ENCODE results near the gene RYR3. TPM values are rescaled to one million over a fixed set of nuclear protein-coding genes. Genes with fewer than 3 reads are reported as not detected.

The RYR3 gene
- total RNA-seq, 2 experiments from 2014 or later, result not detected

DNA sequence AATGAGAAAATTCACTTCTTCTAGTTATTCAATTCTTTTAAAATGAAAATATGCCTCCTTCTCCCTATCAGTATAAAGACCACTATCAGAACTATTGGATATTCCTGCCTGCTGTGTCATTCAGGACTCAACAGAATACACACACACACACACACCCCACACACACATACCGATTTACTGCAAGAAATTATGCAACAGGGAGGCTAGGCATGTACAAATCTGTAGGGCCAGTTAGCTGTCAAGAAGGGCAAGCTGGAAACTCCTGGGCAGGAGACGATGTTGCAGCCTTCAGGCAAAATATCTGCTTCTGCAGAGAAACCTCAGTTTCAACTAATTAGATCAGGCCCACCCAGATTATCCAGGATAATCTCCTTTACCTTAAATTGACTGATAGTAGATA is 13.9 kb upstream of the RYR3 start:
- peaks cover 4% of the 10 kb centered on the region for H3K27me3 Mint-ChIP-seq (ENCODE audit: low read depth)
- DNase-seq, result no peak
- CTCF ChIA-PET, result interaction anchor here (5.4 kb wide), 1 partner anchor 404 kb away, joined by 28 read pairs; no protein-coding TSS in a partner anchor
- no peak overlapping the region for H3K4me3 Mint-ChIP-seq
- H3K36me3 Mint-ChIP-seq (ENCODE audit: low read depth), result no peaks in the 10 kb centered on the region
- H3K4me1 Mint-ChIP-seq (ENCODE audit: low read depth), result no peaks in the 10 kb centered on the region
- no peaks in the 10 kb centered on the region for H3K9me3 Mint-ChIP-seq
- H3K27ac Mint-ChIP-seq, result no peak overlapping the region
- intact Hi-C loops (cut with micrococcal nuclease), result loop anchor here (10.0 kb wide), 1 partner anchor 668 kb away; the partner anchor contains the start of gene CHRM5

DNA sequence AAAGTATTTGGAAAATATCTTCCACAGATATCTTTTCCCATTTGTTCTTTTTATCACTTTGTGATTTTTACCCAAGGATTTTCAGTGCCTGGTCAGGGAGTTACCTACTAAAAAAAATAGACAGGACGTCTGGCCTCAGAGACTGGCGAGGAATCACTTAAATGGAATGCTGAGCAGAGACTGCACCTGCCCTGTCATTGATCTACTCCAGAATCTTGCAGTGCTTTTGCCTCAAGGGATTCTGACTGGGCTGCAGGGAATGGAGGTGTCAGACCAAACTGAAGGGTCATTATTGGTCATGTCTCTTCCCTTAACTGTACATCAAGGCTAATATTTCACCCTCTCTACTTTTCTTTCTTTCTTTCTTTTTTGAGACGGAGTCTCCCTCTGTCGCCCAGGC is 12.1 kb upstream of the RYR3 start:
- intact Hi-C loops (cut with micrococcal nuclease), result loop anchor here (10.0 kb wide), 1 partner anchor 666 kb away; the partner anchor contains the start of gene CHRM5
- H3K36me3 Mint-ChIP-seq (ENCODE audit: low read depth), result no peaks in the 10 kb centered on the region
- no peaks in the 10 kb centered on the region for H3K4me1 Mint-ChIP-seq (ENCODE audit: low read depth)
- CTCF ChIA-PET, result no interaction called here
- no peak overlapping the region for H3K4me3 Mint-ChIP-seq
- no peaks in the 10 kb centered on the region for H3K9me3 Mint-ChIP-seq
- H3K27ac Mint-ChIP-seq, result no peak overlapping the region
- peaks cover 10% of the 10 kb centered on the region for H3K27me3 Mint-ChIP-seq (ENCODE audit: low read depth)
- DNase-seq, result no peak

GRCh38 chr15:33304924-33305323 is 5.8 kb upstream of the RYR3 start:
- no peak overlapping the region for H3K4me3 Mint-ChIP-seq
- no peak for DNase-seq
- peaks cover under 1% of the 10 kb centered on the region for H3K4me1 Mint-ChIP-seq (ENCODE audit: low read depth)
- no peaks in the 10 kb centered on the region for H3K36me3 Mint-ChIP-seq (ENCODE audit: low read depth)
- peaks cover 23% of the 10 kb centered on the region for H3K27me3 Mint-ChIP-seq (ENCODE audit: low read depth)
- intact Hi-C loops (cut with micrococcal nuclease), result no loop called here
- CTCF ChIA-PET, result no interaction called here
- H3K27ac Mint-ChIP-seq, result no peak overlapping the region
- H3K9me3 Mint-ChIP-seq, result no peaks in the 10 kb centered on the region

DNA sequence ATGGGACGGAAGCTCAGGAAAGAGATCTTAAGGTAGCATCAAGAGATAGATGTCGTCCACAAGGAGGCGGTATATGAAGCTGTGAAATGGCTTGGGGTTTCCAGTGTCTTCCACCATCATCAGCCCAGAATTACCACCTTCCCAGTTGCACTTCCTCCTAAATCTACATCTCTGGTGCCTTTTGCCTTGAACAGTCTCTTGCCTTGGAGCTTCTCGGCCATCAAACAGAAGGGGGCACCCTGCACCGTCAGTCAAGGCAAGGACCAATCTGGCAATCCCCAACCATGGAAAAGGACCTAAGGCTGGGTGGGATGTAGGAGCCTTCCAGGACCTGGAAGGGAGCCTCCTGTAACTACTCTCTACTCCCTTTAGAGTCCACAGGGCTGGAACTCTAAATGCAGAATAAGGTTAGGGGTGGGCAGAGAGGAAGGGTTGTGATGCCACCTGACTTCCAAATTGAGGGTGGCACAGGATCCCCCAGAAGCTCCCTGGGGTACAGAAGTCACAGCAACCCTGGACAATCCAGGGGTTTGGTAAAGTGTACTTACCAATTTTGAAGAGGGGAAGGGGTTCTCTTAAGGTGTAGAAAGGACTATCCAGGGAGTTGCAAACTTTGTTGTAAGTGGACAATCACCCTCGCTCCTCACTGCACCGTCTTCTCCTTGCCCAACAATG is 1.0 kb upstream of the RYR3 start:
- DNase-seq, result no peak
- CTCF ChIA-PET, result interaction anchor here (0.8 to 1.2 kb wide), 3 partner anchors 15 to 392 kb away, joined by 3 to 5 read pairs (median 5); no protein-coding TSS in a partner anchor
- H3K27ac Mint-ChIP-seq, result no peak overlapping the region
- no peaks in the 10 kb centered on the region for H3K9me3 Mint-ChIP-seq
- no peaks in the 10 kb centered on the region for H3K36me3 Mint-ChIP-seq (ENCODE audit: low read depth)
- peaks cover 3% of the 10 kb centered on the region for H3K4me1 Mint-ChIP-seq (ENCODE audit: low read depth)
- intact Hi-C loops (cut with micrococcal nuclease), result no loop called here
- no peak overlapping the region for H3K4me3 Mint-ChIP-seq
- H3K27me3 Mint-ChIP-seq (ENCODE audit: low read depth), result peaks cover 46% of the 10 kb centered on the region

DNA sequence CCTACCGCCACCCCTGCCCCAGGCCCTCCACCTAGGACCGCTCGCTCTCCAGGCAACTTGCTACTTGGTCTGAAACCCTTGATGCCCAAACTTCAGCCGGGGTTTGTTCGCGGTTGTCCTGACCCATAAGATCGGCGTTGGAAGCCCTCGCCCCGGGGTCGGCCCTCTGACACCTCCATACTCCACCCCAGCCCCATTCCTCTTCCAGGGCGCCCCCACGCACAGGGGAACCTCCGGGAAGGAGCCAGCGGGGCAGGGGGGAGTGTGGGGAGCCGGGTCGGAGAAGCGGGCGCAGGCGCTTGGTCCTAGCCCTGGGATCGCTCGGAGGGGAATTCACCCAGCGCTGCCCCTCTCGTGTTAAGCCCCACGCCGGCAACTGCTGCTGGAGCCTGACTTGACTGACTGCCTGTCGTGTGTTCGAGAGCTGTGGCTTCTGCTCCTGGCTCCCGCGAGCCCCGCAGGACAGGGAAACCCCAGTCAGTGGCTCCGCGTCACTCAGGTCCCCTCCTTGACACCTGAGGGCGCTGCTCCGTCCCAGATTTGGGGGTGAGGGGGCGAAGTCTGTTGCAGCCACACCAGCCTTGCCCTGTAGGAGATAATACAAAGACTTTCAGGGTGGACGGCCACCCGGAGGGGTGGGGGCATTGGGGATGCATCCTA is 675 bp downstream of the RYR3 start:
- no peaks in the 10 kb centered on the region for H3K9me3 Mint-ChIP-seq
- H3K4me1 Mint-ChIP-seq (ENCODE audit: low read depth), result peaks cover 3% of the 10 kb centered on the region
- no peaks in the 10 kb centered on the region for H3K36me3 Mint-ChIP-seq (ENCODE audit: low read depth)
- intact Hi-C loops (cut with micrococcal nuclease), result no loop called here
- H3K27me3 Mint-ChIP-seq (ENCODE audit: low read depth), result peaks cover 43% of the 10 kb centered on the region
- DNase-seq, result no peak
- H3K4me3 Mint-ChIP-seq, result no peak overlapping the region
- H3K27ac Mint-ChIP-seq, result no peak overlapping the region
- CTCF ChIA-PET, result no interaction called here

GRCh38 chr15:33313491-33313890 is 2.7 kb downstream of the RYR3 start:
- H3K4me3 Mint-ChIP-seq, result no peak overlapping the region
- H3K36me3 Mint-ChIP-seq (ENCODE audit: low read depth), result no peaks in the 10 kb centered on the region
- no peaks in the 10 kb centered on the region for H3K9me3 Mint-ChIP-seq
- intact Hi-C loops (cut with micrococcal nuclease), result no loop called here
- CTCF ChIA-PET, result interaction anchor here (1.5 kb wide), 1 partner anchor 21 kb away, joined by 4 read pairs; no protein-coding TSS in a partner anchor
- no peak for DNase-seq
- peaks cover 54% of the 10 kb centered on the region for H3K27me3 Mint-ChIP-seq (ENCODE audit: low read depth)
- H3K4me1 Mint-ChIP-seq (ENCODE audit: low read depth), result peaks cover 3% of the 10 kb centered on the region
- H3K27ac Mint-ChIP-seq, result no peak overlapping the region

DNA sequence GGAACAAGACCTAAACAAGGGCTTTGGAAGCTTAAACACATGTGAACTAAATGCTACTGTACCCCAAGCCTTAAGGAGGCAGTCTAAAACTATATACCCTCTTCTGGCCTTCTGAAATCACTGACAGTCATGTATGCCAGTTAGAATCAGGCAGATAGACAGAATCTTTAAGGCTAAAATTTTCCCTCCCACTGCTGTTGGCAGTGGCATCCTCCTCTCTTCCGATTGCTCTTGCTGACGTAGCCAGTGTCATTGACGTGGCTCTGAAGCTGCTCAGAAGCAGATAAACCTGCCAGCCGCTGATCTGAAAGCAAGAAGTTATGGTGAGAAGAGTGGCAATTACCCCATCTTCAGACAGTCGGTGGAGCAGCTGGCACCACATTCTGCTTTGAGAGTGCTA is 3.3 kb downstream of the RYR3 start:
- CTCF ChIA-PET, result interaction anchor here (1.5 kb wide), 1 partner anchor 21 kb away, joined by 4 read pairs; no protein-coding TSS in a partner anchor
- Mint-ChIP-seq H3K4me3 (no peak overlapping the region), H3K27ac (no peak overlapping the region), H3K9me3 (no peaks in the 10 kb centered on the region), H3K27me3 (ENCODE audit: low read depth) (peaks cover 54% of the 10 kb centered on the region), H3K4me1 (ENCODE audit: low read depth) (peaks cover 3% of the 10 kb centered on the region), H3K36me3 (ENCODE audit: low read depth) (no peaks in the 10 kb centered on the region)
- DNase-seq, result no peak
- intact Hi-C loops (cut with micrococcal nuclease), result no loop called here

- no peak for DNase-seq
- intact Hi-C loops (cut with micrococcal nuclease), result no loop called here
- no peaks in the 10 kb centered on the region for H3K36me3 Mint-ChIP-seq (ENCODE audit: low read depth)
- peaks cover under 1% of the 10 kb centered on the region for H3K4me1 Mint-ChIP-seq (ENCODE audit: low read depth)
- H3K27me3 Mint-ChIP-seq (ENCODE audit: low read depth), result peaks cover 46% of the 10 kb centered on the region
- H3K27ac Mint-ChIP-seq, result no peak overlapping the region
- H3K4me3 Mint-ChIP-seq, result no peak overlapping the region
- H3K9me3 Mint-ChIP-seq, result no peaks in the 10 kb centered on the region
- CTCF ChIA-PET, result interaction anchor here (0.7 kb wide), 1 partner anchor 15 kb away, joined by 4 read pairs; no protein-coding TSS in a partner anchor
Measured at GRCh38 chr15:33315044-33315443, 4.3 kb downstream of the RYR3 start.

GRCh38 chr15:33317896-33318295 is 7.1 kb downstream of the RYR3 start:
- Mint-ChIP-seq H3K27ac (no peak overlapping the region), H3K9me3 (no peaks in the 10 kb centered on the region), H3K27me3 (ENCODE audit: low read depth) (peaks cover 27% of the 10 kb centered on the region), H3K4me1 (ENCODE audit: low read depth) (no peaks in the 10 kb centered on the region), H3K4me3 (no peak overlapping the region), H3K36me3 (ENCODE audit: low read depth) (no peaks in the 10 kb centered on the region)
- CTCF ChIA-PET, result no interaction called here
- intact Hi-C loops (cut with micrococcal nuclease), result no loop called here
- DNase-seq, result no peak

- peaks cover 16% of the 10 kb centered on the region for H3K27me3 Mint-ChIP-seq (ENCODE audit: low read depth)
- no peak overlapping the region for H3K4me3 Mint-ChIP-seq
- CTCF ChIA-PET, result no interaction called here
- H3K27ac Mint-ChIP-seq, result no peak overlapping the region
- H3K4me1 Mint-ChIP-seq (ENCODE audit: low read depth), result no peaks in the 10 kb centered on the region
- no peaks in the 10 kb centered on the region for H3K36me3 Mint-ChIP-seq (ENCODE audit: low read depth)
- H3K9me3 Mint-ChIP-seq, result no peaks in the 10 kb centered on the region
- intact Hi-C loops (cut with micrococcal nuclease), result no loop called here
- no peak for DNase-seq
Measured at GRCh38 chr15:33320017-33320416, 9.2 kb downstream of the RYR3 start.

DNA sequence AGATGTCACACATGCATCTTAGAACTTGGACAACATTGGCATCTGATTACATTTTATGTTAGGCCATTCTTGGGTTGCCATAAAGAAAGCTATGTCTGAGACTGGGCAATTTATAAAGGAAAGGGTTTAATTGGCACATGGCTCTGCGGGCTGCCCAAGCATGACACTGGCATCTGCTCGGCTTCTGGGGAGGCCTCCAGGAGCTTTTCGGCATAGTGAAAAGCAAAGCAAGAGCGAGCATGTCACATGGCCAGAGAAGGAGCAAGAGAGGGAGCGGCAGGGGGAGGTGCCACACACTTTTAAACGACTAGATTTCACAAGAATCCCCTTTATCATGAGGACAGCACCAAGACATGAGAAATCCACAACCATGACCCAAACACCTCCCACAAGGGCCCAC is 11.3 kb downstream of the RYR3 start:
- Mint-ChIP-seq H3K4me1 (ENCODE audit: low read depth) (no peaks in the 10 kb centered on the region), H3K27ac (no peak overlapping the region), H3K27me3 (ENCODE audit: low read depth) (peaks cover 15% of the 10 kb centered on the region), H3K9me3 (no peaks in the 10 kb centered on the region), H3K4me3 (no peak overlapping the region), H3K36me3 (ENCODE audit: low read depth) (no peaks in the 10 kb centered on the region)
- CTCF ChIA-PET, result no interaction called here
- no peak for DNase-seq
- intact Hi-C loops (cut with micrococcal nuclease), result no loop called here

DNA sequence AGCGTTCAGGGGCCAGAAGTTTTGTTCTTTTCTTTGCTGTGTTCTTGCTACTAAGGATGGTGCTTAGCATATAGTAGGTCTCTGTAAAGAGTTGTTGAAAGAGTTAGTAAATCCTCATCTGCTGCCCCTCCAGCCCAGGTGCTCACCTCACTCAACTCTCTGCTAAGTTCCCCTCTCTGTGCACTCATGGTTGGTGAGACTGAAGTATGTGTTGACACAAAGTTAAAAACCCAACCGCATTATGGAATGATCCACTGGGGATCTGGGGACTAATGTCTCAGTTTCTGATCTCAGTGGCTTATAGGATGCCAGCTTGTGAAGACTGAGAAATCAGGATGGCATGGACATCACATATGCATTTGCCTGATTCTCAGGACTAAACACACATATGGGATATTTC is 13.8 kb downstream of the RYR3 start:
- no peaks in the 10 kb centered on the region for H3K36me3 Mint-ChIP-seq (ENCODE audit: low read depth)
- no peaks in the 10 kb centered on the region for H3K9me3 Mint-ChIP-seq
- H3K4me3 Mint-ChIP-seq, result no peak overlapping the region
- intact Hi-C loops (cut with micrococcal nuclease), result no loop called here
- no peaks in the 10 kb centered on the region for H3K4me1 Mint-ChIP-seq (ENCODE audit: low read depth)
- H3K27me3 Mint-ChIP-seq (ENCODE audit: low read depth), result peaks cover 23% of the 10 kb centered on the region
- CTCF ChIA-PET, result no interaction called here
- DNase-seq, result no peak
- H3K27ac Mint-ChIP-seq, result no peak overlapping the region

DNA sequence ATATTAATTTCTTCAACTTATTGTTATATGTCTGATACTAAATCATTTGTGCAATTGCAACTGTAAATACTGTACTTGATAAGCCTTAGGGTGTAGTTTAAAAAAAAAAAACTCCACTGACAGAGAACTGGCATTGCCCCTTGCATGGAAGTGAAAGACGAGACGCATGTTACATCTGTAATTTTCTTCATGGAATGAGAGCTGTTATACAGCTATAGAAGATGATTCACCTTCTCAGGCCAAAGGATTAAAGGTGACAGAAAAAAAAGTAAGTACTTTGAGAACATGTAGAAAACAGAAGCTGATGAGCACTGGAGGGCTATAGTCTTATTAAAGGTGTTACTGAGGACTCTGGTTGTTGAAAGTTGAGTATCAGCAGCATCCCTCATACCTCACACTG is 16.1 kb downstream of the RYR3 start:
- H3K9me3 Mint-ChIP-seq, result no peaks in the 10 kb centered on the region
- CTCF ChIA-PET, result no interaction called here

More for the DNA sequence above, 16.1 kb downstream of the RYR3 start:
- H3K27ac Mint-ChIP-seq, result no peak overlapping the region
- peaks cover 33% of the 10 kb centered on the region for H3K27me3 Mint-ChIP-seq (ENCODE audit: low read depth)
- H3K36me3 Mint-ChIP-seq (ENCODE audit: low read depth), result no peaks in the 10 kb centered on the region
- intact Hi-C loops (cut with micrococcal nuclease), result no loop called here
- H3K4me1 Mint-ChIP-seq (ENCODE audit: low read depth), result no peaks in the 10 kb centered on the region
- DNase-seq, result no peak
- H3K4me3 Mint-ChIP-seq, result no peak overlapping the region
